Activated T-helper 2 cell treated with anti-CD3 and anti-CD28 coated beads, Interferon-gamma antibody, Interleukin-2, Interleukin-4, amounts not matched to agents 10 μg/mL and 5 μg/mL and 100 μg/mL, durations not matched to agents 14 hours and 24 hours and 36 hours (primary cell): Measurements from ENCODE around the gene IGF1R. TPM values are rescaled to one million over a fixed set of nuclear protein-coding genes. Genes with fewer than 3 reads are reported as not detected.

Experiments
- DNase-seq: peaks from one replicate; pipeline ENCODE4 v3.0.0; 2021; ENCODE audit warnings: low spot score
- H3K27ac Mint-ChIP-seq: one replicate; pipeline ENCODE4 v1.8.0; 2021; ENCODE audit warnings: mixed read lengths
- H3K27me3 Mint-ChIP-seq: one replicate; pipeline ENCODE4 v1.8.0; 2021; ENCODE audit warnings: low read depth, mixed read lengths
- H3K36me3 Mint-ChIP-seq: one replicate; pipeline ENCODE4 v1.8.0; 2021; ENCODE audit warnings: low read depth, mixed read lengths
- H3K4me1 Mint-ChIP-seq: one replicate; pipeline ENCODE4 v1.8.0; 2021; ENCODE audit warnings: low read depth, mixed read lengths
- H3K4me3 Mint-ChIP-seq: one replicate; pipeline ENCODE4 v1.8.0; 2021; ENCODE audit warnings: low read depth, mild to moderate bottlenecking, moderate library complexity, mixed read lengths
- H3K9me3 Mint-ChIP-seq: one replicate; pipeline ENCODE4 v1.8.0; 2021; ENCODE audit warnings: mixed read lengths
- intact Hi-C: fragments of 100-400 bp; cut with micrococcal nuclease; formaldehyde crosslinking; loops from one replicate; pipeline ENCODE4 v1.15.1; 2023
- total RNA-seq: library from RNA; stranded (reverse); gene quantifications from 2 replicates; pipeline ENCODE4 v1.2.3, GENCODE V29; 2022

The IGF1R gene
- total RNA-seq, 1 donor from 2014 or later, result 31.1 TPM

GRCh38 chr15:98889930-98890695 is 241.8 kb downstream of the IGF1R start:
- no peak for DNase-seq
- intact Hi-C loops, result loop anchor here (10.0 kb wide), 1 partner anchor 445 kb away; no protein-coding TSS in a partner anchor
- no peak overlapping the region for H3K27ac Mint-ChIP-seq
- H3K4me3 Mint-ChIP-seq, result no peak overlapping the region
- no peaks in the 10 kb centered on the region for H3K9me3 Mint-ChIP-seq
- no peaks in the 10 kb centered on the region for H3K27me3 Mint-ChIP-seq
- H3K4me1 Mint-ChIP-seq, result no peaks in the 10 kb centered on the region
- H3K36me3 Mint-ChIP-seq, result no peaks in the 10 kb centered on the region

DNA sequence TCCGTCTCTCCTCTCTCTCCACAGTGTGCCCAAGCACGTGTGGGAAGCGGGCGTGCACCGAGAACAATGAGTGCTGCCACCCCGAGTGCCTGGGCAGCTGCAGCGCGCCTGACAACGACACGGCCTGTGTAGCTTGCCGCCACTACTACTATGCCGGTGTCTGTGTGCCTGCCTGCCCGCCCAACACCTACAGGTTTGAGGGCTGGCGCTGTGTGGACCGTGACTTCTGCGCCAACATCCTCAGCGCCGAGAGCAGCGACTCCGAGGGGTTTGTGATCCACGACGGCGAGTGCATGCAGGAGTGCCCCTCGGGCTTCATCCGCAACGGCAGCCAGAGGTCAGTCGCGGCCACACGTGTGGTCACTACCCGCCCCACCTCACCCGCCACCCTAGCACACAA is 243.0 kb downstream of the IGF1R start:
- no peak for DNase-seq
- H3K4me3 Mint-ChIP-seq, result no peak overlapping the region
- no peaks in the 10 kb centered on the region for H3K4me1 Mint-ChIP-seq
- no peaks in the 10 kb centered on the region for H3K27me3 Mint-ChIP-seq
- no peaks in the 10 kb centered on the region for H3K36me3 Mint-ChIP-seq
- intact Hi-C loops, result no loop called here
- no peak overlapping the region for H3K27ac Mint-ChIP-seq
- H3K9me3 Mint-ChIP-seq, result no peaks in the 10 kb centered on the region

DNA sequence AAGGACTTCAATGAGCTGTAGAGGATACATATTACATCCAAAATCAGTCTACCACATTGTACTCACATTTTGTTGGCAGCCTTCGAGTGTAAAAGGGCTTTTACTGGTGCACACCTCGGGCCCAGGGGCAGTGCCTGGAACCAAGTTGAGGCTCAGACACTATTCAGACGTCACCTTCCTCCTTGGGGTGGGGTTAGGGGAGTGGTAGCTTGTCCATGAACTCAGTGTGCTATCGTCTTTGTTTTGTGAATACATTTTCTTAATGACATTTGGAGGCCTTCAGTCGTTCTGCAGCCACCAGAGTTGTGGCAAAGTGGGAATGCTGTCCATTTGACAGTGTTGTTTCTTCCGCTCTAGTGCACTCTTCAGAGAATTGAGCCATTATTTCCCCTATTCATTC is 245.1 kb downstream of the IGF1R start:
- Mint-ChIP-seq H3K36me3 (peaks cover 12% of the 10 kb centered on the region), H3K9me3 (no peaks in the 10 kb centered on the region), H3K27ac (no peak overlapping the region), H3K4me3 (no peak overlapping the region), H3K27me3 (no peaks in the 10 kb centered on the region), H3K4me1 (peaks cover 4% of the 10 kb centered on the region)
- intact Hi-C loops, result no loop called here
- no peak for DNase-seq

- H3K4me1 Mint-ChIP-seq, result peaks cover 4% of the 10 kb centered on the region
- H3K36me3 Mint-ChIP-seq, result peaks cover 12% of the 10 kb centered on the region
- H3K27ac Mint-ChIP-seq, result no peak overlapping the region
- H3K4me3 Mint-ChIP-seq, result no peak overlapping the region
- intact Hi-C loops, result no loop called here
- no peak for DNase-seq
- no peaks in the 10 kb centered on the region for H3K27me3 Mint-ChIP-seq
- H3K9me3 Mint-ChIP-seq, result no peaks in the 10 kb centered on the region
These were observed 246.0 kb downstream of the IGF1R start for GRCh38 chr15:98894312-98894711.

DNA sequence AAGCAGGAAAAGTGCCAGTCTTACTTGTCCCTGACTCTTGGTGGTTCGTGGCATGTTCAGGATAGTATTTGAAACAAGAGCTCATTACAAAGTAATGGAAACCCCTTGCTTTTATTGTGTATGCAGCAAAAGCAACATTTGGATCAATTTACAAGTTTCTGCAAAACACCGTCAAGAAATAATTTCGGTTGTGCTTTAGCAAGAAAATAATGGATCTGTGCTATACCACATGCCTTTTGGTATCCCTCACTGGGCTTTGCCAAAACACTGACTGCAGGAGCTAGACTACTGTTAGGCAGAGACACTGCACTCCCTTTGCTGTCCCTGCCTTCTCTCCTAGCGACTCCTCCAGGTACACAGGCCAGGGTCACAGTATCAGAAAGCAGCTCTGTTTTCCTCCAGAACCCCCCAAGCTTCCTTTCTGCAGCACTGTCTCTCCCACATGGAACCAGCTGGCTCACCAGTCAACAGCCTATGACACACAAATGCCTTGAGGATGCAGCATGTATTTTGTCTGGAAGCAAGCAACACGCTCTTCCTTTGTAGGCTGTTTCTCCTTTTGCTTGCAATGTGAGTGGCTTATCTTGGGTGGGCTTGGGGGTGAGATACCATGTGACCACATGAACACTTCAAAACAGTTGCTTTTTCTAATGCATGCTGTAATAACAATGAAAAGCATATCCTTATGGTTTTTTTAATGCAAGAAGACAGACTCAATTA is 247.8 kb downstream of the IGF1R start:
- H3K27ac Mint-ChIP-seq, result no peak overlapping the region
- H3K27me3 Mint-ChIP-seq, result no peaks in the 10 kb centered on the region
- no peaks in the 10 kb centered on the region for H3K9me3 Mint-ChIP-seq
- peaks cover 15% of the 10 kb centered on the region for H3K36me3 Mint-ChIP-seq
- no peak for DNase-seq
- peaks cover 5% of the 10 kb centered on the region for H3K4me1 Mint-ChIP-seq
- H3K4me3 Mint-ChIP-seq, result no peak overlapping the region
- intact Hi-C loops, result no loop called here

DNA sequence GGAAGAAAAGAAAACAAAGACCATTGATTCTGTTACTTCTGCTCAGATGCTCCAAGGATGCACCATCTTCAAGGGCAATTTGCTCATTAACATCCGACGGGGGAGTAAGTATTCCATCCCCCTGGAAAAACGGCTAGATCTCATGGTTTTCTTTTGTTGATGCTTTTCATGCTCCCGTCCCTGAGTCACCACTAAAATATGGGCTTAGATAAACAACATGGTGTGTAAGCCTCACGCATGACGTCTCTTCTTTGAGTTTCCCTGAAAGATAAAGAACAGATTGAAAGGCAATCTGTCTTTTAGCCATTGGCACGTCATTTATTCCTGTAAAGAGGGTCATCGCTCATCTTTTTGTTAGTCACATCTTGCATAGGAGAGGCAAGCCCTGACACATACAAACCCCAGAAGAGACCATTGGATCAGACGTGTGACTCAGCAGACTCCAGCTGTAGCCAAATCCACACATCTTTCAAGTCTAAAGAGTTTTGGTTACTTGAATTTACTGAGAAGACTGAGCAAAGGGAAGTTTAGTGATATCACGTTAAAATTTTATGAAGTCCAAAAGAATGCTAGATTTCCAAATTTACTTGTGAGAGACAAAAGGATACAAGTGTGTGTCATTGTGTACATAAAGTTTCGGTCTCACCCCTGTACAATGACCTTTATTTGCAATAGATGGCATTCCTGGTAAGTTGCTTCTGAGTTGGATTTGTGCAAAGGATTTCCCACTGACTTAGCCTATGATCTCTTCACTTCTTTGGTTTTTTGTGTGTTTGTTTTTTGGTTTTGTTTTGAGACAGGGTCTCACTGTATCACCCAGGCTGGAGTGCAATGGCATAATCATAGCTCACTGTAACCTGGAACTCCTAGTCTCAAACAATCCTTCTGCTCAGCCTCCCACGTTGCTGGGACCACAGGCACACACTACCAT is 248.7 kb downstream of the IGF1R start:
- Mint-ChIP-seq H3K27ac (no peak overlapping the region), H3K9me3 (no peaks in the 10 kb centered on the region), H3K36me3 (peaks cover 21% of the 10 kb centered on the region), H3K4me1 (peaks cover 11% of the 10 kb centered on the region), H3K4me3 (no peak overlapping the region), H3K27me3 (no peaks in the 10 kb centered on the region)
- no peak for DNase-seq
- intact Hi-C loops, result no loop called here

DNA sequence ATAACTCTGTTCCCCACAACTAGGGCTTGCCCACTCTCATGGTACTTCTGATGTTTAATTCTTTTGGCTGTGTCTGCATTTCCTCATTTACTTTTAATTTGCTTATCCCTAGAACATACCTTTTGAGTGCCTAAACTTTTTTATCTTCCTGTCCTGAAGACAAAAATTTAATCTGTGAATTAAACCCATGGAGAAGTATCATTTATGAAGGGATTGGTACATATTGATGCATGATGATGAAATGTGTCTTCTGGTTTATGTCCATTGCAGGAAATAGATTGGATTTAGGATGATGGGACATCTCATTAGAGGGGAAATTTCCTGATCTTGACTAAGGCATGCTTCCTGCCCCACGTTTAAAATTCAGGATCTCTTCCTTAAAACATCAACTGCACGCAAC is 249.8 kb downstream of the IGF1R start:
- no peak for DNase-seq
- H3K4me1 Mint-ChIP-seq, result peaks cover 14% of the 10 kb centered on the region
- intact Hi-C loops, result no loop called here
- no peaks in the 10 kb centered on the region for H3K27me3 Mint-ChIP-seq
- H3K4me3 Mint-ChIP-seq, result no peak overlapping the region
- no peak overlapping the region for H3K27ac Mint-ChIP-seq
- H3K9me3 Mint-ChIP-seq, result no peaks in the 10 kb centered on the region
- H3K36me3 Mint-ChIP-seq, result peaks cover 21% of the 10 kb centered on the region

DNA sequence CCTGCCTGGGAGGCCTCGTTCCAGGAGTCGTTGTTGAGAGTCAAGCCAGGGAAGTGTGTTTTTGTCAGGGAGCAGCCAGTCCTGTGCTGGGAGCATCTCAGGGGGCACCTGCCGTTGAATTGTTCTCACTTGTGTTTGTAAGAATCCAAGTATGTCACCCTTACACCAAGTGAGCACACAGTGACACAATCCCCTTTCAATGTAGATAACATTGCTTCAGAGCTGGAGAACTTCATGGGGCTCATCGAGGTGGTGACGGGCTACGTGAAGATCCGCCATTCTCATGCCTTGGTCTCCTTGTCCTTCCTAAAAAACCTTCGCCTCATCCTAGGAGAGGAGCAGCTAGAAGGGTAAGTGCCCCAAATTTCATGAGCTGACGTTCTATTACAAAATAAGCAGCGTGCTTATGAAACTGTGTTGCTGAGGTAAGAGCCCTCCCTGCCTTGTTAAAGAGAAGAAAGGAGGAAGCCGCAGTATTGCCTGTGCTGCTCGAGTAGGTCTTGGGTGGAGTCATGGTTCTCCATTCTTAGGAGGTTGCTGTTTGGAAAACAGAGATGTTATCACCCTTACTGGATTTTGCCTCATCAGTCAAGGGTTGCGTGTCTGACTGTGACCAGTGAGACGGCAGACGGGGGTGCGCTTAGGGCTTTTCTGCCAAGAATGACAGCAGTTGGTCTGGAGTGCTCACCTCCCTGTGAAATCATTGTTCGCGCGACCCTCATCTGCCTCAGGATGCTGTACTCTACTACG is 251.1 kb downstream of the IGF1R start:
- Mint-ChIP-seq H3K4me3 (no peak overlapping the region), H3K4me1 (peaks cover 18% of the 10 kb centered on the region), H3K9me3 (no peaks in the 10 kb centered on the region), H3K27ac (no peak overlapping the region), H3K27me3 (no peaks in the 10 kb centered on the region), H3K36me3 (peaks cover 25% of the 10 kb centered on the region)
- intact Hi-C loops, result no loop called here
- DNase-seq, result no peak

GRCh38 chr15:98900356-98900755 is 252.0 kb downstream of the IGF1R start:
- no peak overlapping the region for H3K4me3 Mint-ChIP-seq
- no peaks in the 10 kb centered on the region for H3K9me3 Mint-ChIP-seq
- no peak overlapping the region for H3K27ac Mint-ChIP-seq
- DNase-seq, result no peak
- no peaks in the 10 kb centered on the region for H3K27me3 Mint-ChIP-seq
- H3K4me1 Mint-ChIP-seq, result peaks cover 18% of the 10 kb centered on the region
- intact Hi-C loops, result no loop called here
- peaks cover 25% of the 10 kb centered on the region for H3K36me3 Mint-ChIP-seq

DNA sequence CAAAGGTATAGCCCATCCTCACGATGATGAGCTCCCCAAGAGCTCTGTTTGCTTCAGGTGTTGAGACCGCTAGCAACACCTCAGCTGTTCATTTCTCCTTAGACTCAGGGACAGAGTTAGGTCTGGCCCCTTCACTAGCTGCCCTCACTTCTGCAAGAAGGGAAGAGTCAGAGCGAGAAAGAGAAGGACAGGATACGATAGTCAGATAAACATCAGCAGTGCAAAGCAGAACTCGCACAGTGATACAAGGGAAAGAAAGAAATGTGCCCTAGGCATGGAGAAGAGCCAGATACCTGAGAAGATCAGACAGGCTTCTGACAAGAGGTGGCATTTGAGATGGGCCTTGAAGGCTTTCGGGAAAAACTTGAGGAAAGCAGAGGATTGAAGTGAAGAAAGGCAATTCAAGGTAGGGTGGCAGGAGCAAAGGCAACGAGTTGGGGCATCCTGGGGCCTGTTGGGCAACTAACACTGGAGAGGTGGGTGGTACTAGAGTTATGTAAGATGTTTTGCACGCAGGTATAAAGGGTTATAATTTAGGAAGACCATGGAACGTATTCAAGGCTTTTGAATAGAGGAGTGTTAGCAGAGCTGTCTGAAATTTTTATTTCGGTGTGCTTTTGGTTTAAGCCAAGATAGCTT is 253.2 kb downstream of the IGF1R start:
- intact Hi-C loops, result no loop called here
- no peak for DNase-seq
- peak overlapping the region; percentile 10 for H3K27ac Mint-ChIP-seq
- H3K4me3 Mint-ChIP-seq, result no peak overlapping the region
- no peaks in the 10 kb centered on the region for H3K27me3 Mint-ChIP-seq
- peaks cover 25% of the 10 kb centered on the region for H3K36me3 Mint-ChIP-seq
- no peaks in the 10 kb centered on the region for H3K9me3 Mint-ChIP-seq
- peaks cover 18% of the 10 kb centered on the region for H3K4me1 Mint-ChIP-seq

DNA sequence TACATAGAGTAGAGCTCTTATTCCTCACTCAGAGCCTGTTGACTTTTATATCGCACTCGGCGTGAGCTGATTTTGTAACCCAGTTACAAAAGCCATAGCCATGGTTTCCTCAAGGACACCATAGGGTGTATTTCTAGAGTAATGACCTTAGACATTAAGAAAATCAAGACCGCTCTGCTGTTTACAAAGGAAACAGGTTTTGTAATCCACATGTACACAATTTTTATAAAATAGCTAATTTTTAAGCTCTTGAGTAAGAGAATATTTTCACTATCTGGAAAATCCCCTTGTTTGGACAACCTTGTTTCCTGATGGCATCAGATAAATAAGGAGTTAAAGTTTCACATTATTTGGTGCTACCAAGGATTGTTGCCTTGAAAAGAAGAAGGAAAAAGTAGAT is 254.6 kb downstream of the IGF1R start:
- Mint-ChIP-seq H3K4me3 (no peak overlapping the region), H3K9me3 (no peaks in the 10 kb centered on the region), H3K4me1 (peaks cover 14% of the 10 kb centered on the region), H3K27me3 (no peaks in the 10 kb centered on the region), H3K27ac (no peak overlapping the region), H3K36me3 (peaks cover 14% of the 10 kb centered on the region)
- intact Hi-C loops, result no loop called here
- no peak for DNase-seq
